Duodenal mucosa (tissue), 2 donors: ENCODE measurements around the gene TEX48.
A peak's percentile ranks its signal among the peaks of the same experiment; 100 is the strongest.

Experiments used
- H3K27ac ChIP-seq: one replicate; pipeline ENCODE4 v1.7.0; 2013; ENCODE audit warnings: low read depth, low read length
- H3K27me3 ChIP-seq, 2 donors: one replicate each; pipeline ENCODE4 v1.7.0; 2013; ENCODE audit warnings: low read length in 2 of 2, control low read depth in 1 of 2; ENCODE audit not compliant: insufficient read depth in 2 of 2, control insufficient read depth in 1 of 2
- H3K36me3 ChIP-seq, 2 donors: one replicate each; pipeline ENCODE4 v1.7.0; 2013; ENCODE audit warnings: low read length in 2 of 2, control low read depth in 1 of 2; ENCODE audit not compliant: insufficient read depth in 2 of 2, control insufficient read depth in 1 of 2
- H3K4me1 ChIP-seq, 2 donors: one replicate each; pipeline ENCODE4 v1.7.0; 2013; ENCODE audit warnings: low read length in 2 of 2, control low read depth in 1 of 2; ENCODE audit not compliant: insufficient read depth in 2 of 2, control insufficient read depth in 1 of 2
- H3K4me3 ChIP-seq, 2 donors: one replicate each; pipeline ENCODE4 v1.7.0; 2013; ENCODE audit warnings: low read length in 2 of 2, low read depth in 1 of 2
- H3K9ac ChIP-seq, 2 donors: one replicate each; pipeline ENCODE4 v1.7.0; 2013; ENCODE audit warnings: low read length in 2 of 2, low read depth in 1 of 2
- H3K9me3 ChIP-seq, 2 donors: one replicate each; pipeline ENCODE4 v1.7.0; 2013; ENCODE audit warnings: low read length in 2 of 2, control low read depth in 1 of 2; ENCODE audit not compliant: control insufficient read depth in 1 of 2

Gene TEX48

DNA sequence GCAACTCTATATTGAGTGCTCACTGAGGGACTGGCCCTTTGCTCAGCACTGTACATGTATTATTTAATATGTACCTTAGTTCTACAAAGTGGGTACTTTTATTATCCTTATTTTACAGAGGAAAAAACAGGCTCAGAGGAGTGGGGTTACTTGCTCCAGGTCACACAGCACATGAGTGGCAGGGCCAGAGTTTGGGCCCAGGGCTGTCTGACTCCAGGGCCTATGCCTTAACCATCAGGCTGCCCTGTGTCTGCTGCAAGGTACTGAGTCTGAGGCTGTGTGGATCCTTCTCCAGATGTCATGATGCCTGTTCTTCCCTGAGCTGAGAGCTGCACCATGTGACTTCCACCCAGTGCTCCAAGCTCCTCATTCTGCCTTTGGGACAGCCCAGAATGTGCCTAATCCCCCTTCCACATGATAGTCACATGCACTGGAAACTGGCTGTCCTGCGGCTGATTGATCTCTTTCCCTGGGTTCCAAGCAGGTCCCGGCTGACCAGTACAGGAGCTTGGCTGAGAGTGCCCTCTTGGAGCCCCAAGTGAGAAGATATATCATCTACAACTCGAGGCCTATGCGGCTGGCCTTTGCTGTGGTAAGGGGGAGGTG lies 55.5 kb downstream of the TEX48 start:
- Histone ChIP-seq H3K27me3 (no peaks in the 10 kb centered on the region), H3K4me3 (no peak overlapping the region), H3K27ac (no peak overlapping the region), H3K9me3 (no peaks in the 10 kb centered on the region), H3K9ac (no peak overlapping the region), H3K36me3 (peaks cover 0 to 50% of the 10 kb centered on the region in 2 donors), H3K4me1 (no peaks in the 10 kb centered on the region)

DNA sequence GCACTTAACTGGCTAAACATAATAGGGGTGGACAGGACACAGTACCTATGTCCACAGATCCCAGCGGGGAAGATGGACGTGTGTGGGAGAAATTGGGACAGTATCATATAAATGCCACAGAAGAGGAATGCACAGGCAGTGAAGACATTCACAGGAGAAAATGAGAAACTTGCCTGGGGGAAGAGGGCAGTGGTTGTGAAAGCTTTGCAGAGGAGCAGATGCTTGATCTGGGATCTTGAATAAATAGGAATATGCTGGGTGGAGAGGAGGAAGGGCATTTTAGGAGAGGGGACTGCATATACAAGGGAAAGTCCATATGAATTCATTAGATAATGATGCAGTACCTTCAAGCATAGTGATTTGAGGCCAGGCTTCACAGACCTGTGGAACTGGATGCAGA lies 57.3 kb downstream of the TEX48 start:
- Histone ChIP-seq H3K9ac (no peak overlapping the region), H3K9me3 (no peaks in the 10 kb centered on the region), H3K27me3 (no peaks in the 10 kb centered on the region), H3K27ac (no peak overlapping the region), H3K4me3 (no peak overlapping the region), H3K36me3 (peaks cover 0 to 38% of the 10 kb centered on the region in 2 donors), H3K4me1 (no peaks in the 10 kb centered on the region)

DNA sequence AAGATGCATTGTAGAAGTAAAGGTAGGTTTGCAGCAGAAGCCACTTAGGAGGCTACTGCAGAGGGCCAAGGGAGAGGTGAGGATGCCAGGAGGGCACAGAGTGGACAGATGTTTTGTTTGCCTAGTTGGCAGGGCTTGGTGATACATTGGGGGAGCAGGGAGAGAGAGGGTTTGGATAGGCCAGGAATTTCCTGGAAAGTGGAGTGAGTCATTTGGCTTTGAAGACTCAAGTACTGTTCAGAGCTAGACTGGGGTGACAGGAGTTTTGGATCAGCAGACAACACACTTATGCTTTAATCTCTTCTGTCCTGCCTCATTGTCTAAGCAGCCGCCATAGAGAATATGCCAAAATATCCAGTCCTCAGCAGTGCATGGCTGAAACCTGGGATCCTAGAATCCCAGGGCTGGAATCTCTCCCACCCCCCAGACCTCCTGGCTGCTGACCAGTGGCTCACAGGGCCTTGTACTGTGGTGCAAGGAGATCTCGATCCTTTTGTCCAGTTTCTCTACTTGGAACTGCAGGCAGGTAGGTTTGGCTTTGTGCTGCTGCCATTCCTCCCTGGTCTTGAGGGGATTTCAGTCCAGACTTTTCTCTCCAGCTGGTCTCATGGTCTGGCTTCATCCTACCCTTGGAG lies 59.9 kb downstream of the TEX48 start:
- H3K4me3 ChIP-seq = no peak overlapping the region
- no peaks in the 10 kb centered on the region for H3K27me3 ChIP-seq
- no peak overlapping the region for H3K9ac ChIP-seq
- peaks cover 0 to 16% of the 10 kb centered on the region in 2 donors for H3K36me3 ChIP-seq
- H3K9me3 ChIP-seq = no peaks in the 10 kb centered on the region
- no peak overlapping the region for H3K27ac ChIP-seq
- H3K4me1 ChIP-seq = peaks cover 0 to 3% of the 10 kb centered on the region in 2 donors

DNA sequence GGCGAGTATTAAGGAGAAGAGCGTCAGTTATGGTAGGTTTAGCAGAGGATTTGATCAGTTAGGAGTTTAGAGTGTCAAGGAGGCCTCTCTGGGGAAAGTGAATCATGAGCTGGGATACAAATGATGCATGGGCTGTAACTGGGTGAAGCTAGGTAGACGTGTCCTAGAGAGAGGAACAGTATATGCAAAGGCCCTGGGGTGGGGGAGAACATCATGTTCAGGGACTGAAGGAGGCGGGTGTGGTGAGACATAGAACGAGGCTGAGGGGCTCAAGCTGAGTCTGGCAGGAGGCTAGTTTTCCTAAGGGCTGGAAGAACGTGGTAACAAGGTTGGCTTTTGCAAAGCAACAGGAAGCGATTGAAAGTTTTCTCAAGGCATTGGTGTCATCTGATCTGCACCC lies 60.4 kb downstream of the TEX48 start:
- Histone ChIP-seq H3K36me3 (peaks cover 0 to 11% of the 10 kb centered on the region in 2 donors), H3K4me3 (no peak overlapping the region), H3K9ac (no peak overlapping the region), H3K9me3 (no peaks in the 10 kb centered on the region), H3K4me1 (peaks cover 3 to 8% of the 10 kb centered on the region in 2 donors), H3K27ac (no peak overlapping the region), H3K27me3 (no peaks in the 10 kb centered on the region)

DNA sequence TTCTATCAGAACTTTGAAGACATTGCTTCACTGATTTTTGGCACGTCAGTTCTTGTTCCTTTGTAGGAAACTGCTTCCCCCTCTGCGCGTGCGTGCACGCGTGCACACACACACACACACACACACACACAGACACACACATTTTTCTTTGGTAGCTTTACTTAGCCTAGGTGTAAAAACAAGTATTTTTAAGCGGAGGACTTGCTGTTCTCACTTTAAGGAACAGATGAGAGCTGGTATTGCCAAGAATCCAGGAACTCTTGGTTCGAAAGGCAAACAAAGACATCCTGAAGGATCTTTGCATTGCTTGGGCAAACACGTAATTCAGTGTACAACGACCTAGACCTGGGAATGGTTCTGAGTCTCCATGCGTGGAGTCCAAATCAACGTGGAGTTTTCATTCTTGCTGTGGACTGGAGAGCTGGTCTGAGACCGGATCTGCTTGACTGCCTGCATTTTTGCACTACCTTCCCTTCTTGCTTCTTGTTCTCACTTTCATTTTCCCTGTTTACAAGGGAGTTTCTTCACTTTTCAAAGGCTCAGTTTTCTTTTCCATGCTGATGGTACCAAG lies 62.7 kb downstream of the TEX48 start:
- Histone ChIP-seq H3K27me3 (no peaks in the 10 kb centered on the region), H3K4me1 (peaks cover 7 to 11% of the 10 kb centered on the region in 2 donors), H3K4me3 (peak overlapping the region in 1 of 2 donors; percentile 62), H3K9me3 (no peaks in the 10 kb centered on the region), H3K27ac (peak overlapping the region; percentile 50), H3K9ac (no peak overlapping the region), H3K36me3 (peaks cover 0 to 2% of the 10 kb centered on the region in 2 donors)

DNA sequence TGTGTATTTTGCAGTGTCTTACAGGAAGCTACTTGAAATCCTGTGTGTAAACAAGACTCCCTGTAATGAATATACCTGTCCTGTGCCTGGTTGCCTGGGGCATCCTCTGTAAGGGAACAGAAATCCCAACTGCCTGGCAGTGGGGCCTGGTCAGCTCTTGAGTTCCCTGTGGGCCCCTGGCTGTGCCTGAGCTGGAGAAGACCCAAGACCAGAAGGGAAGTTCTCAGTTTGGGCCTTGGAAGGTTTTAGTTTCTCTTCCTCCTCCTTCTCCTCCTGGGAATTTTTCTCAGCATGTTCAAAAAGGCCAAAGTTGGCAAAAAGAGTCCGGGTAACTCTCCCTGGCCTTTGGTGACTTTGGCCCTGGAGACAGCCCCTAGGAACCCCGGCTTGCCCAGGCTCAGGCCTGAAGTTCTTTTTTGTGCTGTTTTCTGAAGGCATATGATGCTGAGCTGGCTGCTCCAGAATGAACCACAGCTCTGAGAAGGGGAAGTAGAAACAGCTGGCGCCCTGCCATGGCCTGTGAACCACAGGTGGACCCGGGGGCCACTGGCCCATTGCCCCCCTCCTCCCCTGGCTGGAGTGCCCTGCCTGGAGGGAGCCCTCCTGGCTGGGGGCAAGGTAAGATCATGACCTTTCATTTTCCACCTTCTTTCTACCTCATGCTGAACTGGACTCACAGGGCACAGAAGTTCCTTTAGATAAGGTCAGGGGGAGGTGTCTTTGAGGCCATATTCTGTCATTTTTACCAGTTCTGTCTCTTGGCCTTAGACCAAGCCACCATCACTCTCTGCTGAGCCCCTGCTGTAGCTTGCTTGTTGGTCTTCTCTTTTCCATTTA lies 65.1 kb downstream of the TEX48 start:
- no peak overlapping the region for H3K9ac ChIP-seq
- no peak overlapping the region for H3K4me3 ChIP-seq
- no peak overlapping the region for H3K27ac ChIP-seq
- H3K27me3 ChIP-seq = no peaks in the 10 kb centered on the region
- peaks cover 20 to 22% of the 10 kb centered on the region in 2 donors for H3K4me1 ChIP-seq
- H3K36me3 ChIP-seq = no peaks in the 10 kb centered on the region
- no peaks in the 10 kb centered on the region for H3K9me3 ChIP-seq
